Ishikawa (cell line): ENCODE data around the gene MYO5A.

Experiments used
- EGR1 ChIP-seq: IDR thresholded peaks from 2 replicates; pipeline ENCODE4 v1.6.1; 2012
- EP300 ChIP-seq: IDR thresholded peaks from 2 replicates; pipeline ENCODE4 v1.6.1; 2012; ENCODE audit warnings: borderline replicate concordance
- REST ChIP-seq: IDR thresholded peaks from 2 replicates; pipeline ENCODE4 v1.6.1; 2012; ENCODE audit warnings: low read depth, mild to moderate bottlenecking
- TEAD4 ChIP-seq: IDR thresholded peaks from 2 replicates; pipeline ENCODE4 v1.6.1; 2012
- USF1 ChIP-seq: IDR thresholded peaks from 2 replicates; pipeline ENCODE4 v1.6.1; 2012
- TF ChIP-seq, protein P1 (sequence below): IDR thresholded peaks from 2 replicates; pipeline ENCODE4 v1.6.1; 2012

- TF ChIP-seq REST = no peak
- TF ChIP-seq, protein P1, sequence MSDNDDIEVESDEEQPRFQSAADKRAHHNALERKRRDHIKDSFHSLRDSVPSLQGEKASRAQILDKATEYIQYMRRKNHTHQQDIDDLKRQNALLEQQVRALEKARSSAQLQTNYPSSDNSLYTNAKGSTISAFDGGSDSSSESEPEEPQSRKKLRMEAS = no peak
- no peak for TF ChIP-seq TEAD4
- no peak for TF ChIP-seq EGR1
- no peak for TF ChIP-seq EP300
- TF ChIP-seq USF1 = no peak
Observed at GRCh38 chr15:52362497-52362896, 166.2 kb downstream of the MYO5A start.
